Activated naive CD4-positive, alpha-beta T cell treated with anti-CD3 and anti-CD28 coated beads, Interleukin-2, amount 10 ng/mL, durations not matched to agents 7 days and 5 days (primary cell): ENCODE results near the gene EBF4.

Experiments
- CTCF ChIA-PET: fragments of 350-600 bp; sonication (Branson Sonifier 250); formaldehyde crosslinking; loops from one replicate; lab custom pipeline; 2021; ENCODE audit warnings: antibody characterized with exemption; lab: Charles Lee
- DNase-seq: peaks from one replicate; pipeline ENCODE4 v3.0.0-alpha.2; 2020
- H3K27ac Mint-ChIP-seq: one replicate; pipeline ENCODE4 v1.8.0; 2021; ENCODE audit warnings: mild to moderate bottlenecking, moderate library complexity, mixed read lengths
- H3K27me3 Mint-ChIP-seq: one replicate; pipeline ENCODE4 v1.8.0; 2021; ENCODE audit warnings: mild to moderate bottlenecking, mixed read lengths
- H3K36me3 Mint-ChIP-seq: one replicate; pipeline ENCODE4 v1.8.0; 2021; ENCODE audit warnings: mixed read lengths
- H3K4me1 Mint-ChIP-seq: one replicate; pipeline ENCODE4 v1.8.0; 2021; ENCODE audit warnings: mixed read lengths
- H3K4me3 Mint-ChIP-seq: one replicate; pipeline ENCODE4 v1.8.0; 2021; ENCODE audit warnings: mild to moderate bottlenecking, moderate library complexity, mixed read lengths
- H3K9me3 Mint-ChIP-seq: one replicate; pipeline ENCODE4 v1.8.0; 2021; ENCODE audit warnings: mixed read lengths

The EBF4 gene

GRCh38 chr20:2698912-2699311 lies 6.3 kb downstream of the EBF4 start:
- no peaks in the 10 kb centered on the region for H3K36me3 Mint-ChIP-seq
- no peaks in the 10 kb centered on the region for H3K9me3 Mint-ChIP-seq
- no peak overlapping the region for H3K4me3 Mint-ChIP-seq
- no peak for DNase-seq
- H3K27ac Mint-ChIP-seq = no peak overlapping the region
- CTCF ChIA-PET = interaction anchor here (0.6 to 1.3 kb wide), 3 partner anchors 13 to 302 kb away, joined by 3 read pairs; no protein-coding TSS in a partner anchor
- H3K27me3 Mint-ChIP-seq = peaks cover 79% of the 10 kb centered on the region
- peaks cover 2% of the 10 kb centered on the region for H3K4me1 Mint-ChIP-seq

GRCh38 chr20:2699775-2700413 lies 7.3 kb downstream of the EBF4 start:
- no peak overlapping the region for H3K27ac Mint-ChIP-seq
- peaks cover 1% of the 10 kb centered on the region for H3K4me1 Mint-ChIP-seq
- H3K9me3 Mint-ChIP-seq = no peaks in the 10 kb centered on the region
- peaks cover 73% of the 10 kb centered on the region for H3K27me3 Mint-ChIP-seq
- H3K4me3 Mint-ChIP-seq = no peak overlapping the region
- H3K36me3 Mint-ChIP-seq = no peaks in the 10 kb centered on the region
- no peak for DNase-seq
- CTCF ChIA-PET = interaction anchor here (1.1 to 1.3 kb wide), 2 partner anchors 14 to 44 kb away, joined by 3 read pairs; no protein-coding TSS in a partner anchor

- no peak for DNase-seq
- H3K4me1 Mint-ChIP-seq = no peaks in the 10 kb centered on the region
- H3K27ac Mint-ChIP-seq = no peak overlapping the region
- H3K36me3 Mint-ChIP-seq = no peaks in the 10 kb centered on the region
- no peaks in the 10 kb centered on the region for H3K9me3 Mint-ChIP-seq
- CTCF ChIA-PET = no interaction called here
- H3K4me3 Mint-ChIP-seq = no peak overlapping the region
- peaks cover 73% of the 10 kb centered on the region for H3K27me3 Mint-ChIP-seq
Measured at GRCh38 chr20:2700913-2701620, 8.5 kb downstream of the EBF4 start.

- CTCF ChIA-PET = no interaction called here
- H3K36me3 Mint-ChIP-seq = no peaks in the 10 kb centered on the region
- no peaks in the 10 kb centered on the region for H3K9me3 Mint-ChIP-seq
- DNase-seq = no peak
- peaks cover 2% of the 10 kb centered on the region for H3K4me1 Mint-ChIP-seq
- no peak overlapping the region for H3K27ac Mint-ChIP-seq
- no peak overlapping the region for H3K4me3 Mint-ChIP-seq
- H3K27me3 Mint-ChIP-seq = peaks cover 73% of the 10 kb centered on the region
Measured at GRCh38 chr20:2701671-2702081, 9.1 kb downstream of the EBF4 start.

- no peak overlapping the region for H3K27ac Mint-ChIP-seq
- H3K27me3 Mint-ChIP-seq = peaks cover 65% of the 10 kb centered on the region
- DNase-seq = no peak
- no peaks in the 10 kb centered on the region for H3K9me3 Mint-ChIP-seq
- H3K4me1 Mint-ChIP-seq = peaks cover 8% of the 10 kb centered on the region
- no peaks in the 10 kb centered on the region for H3K36me3 Mint-ChIP-seq
- CTCF ChIA-PET = interaction anchor here (1.2 kb wide), 1 partner anchor 10 kb away, joined by 3 read pairs; no protein-coding TSS in a partner anchor
- no peak overlapping the region for H3K4me3 Mint-ChIP-seq
Measured at GRCh38 chr20:2703716-2704475, 11.3 kb downstream of the EBF4 start.

- DNase-seq = no peak
- Mint-ChIP-seq H3K27me3 (peaks cover 56% of the 10 kb centered on the region), H3K9me3 (no peaks in the 10 kb centered on the region), H3K4me3 (no peak overlapping the region), H3K36me3 (no peaks in the 10 kb centered on the region), H3K4me1 (peaks cover 8% of the 10 kb centered on the region), H3K27ac (no peak overlapping the region)
- CTCF ChIA-PET = interaction anchor here (0.9 kb wide), 1 partner anchor 17 kb away, joined by 4 read pairs; no protein-coding TSS in a partner anchor
Measured at GRCh38 chr20:2705931-2706645, 13.5 kb downstream of the EBF4 start.

- CTCF ChIA-PET = interaction anchor here (0.9 kb wide), 1 partner anchor 18 kb away, joined by 4 read pairs; no protein-coding TSS in a partner anchor
- Mint-ChIP-seq H3K27me3 (peaks cover 50% of the 10 kb centered on the region), H3K9me3 (no peaks in the 10 kb centered on the region), H3K4me1 (peaks cover 8% of the 10 kb centered on the region), H3K36me3 (no peaks in the 10 kb centered on the region), H3K4me3 (no peak overlapping the region), H3K27ac (no peak overlapping the region)
- DNase-seq = no peak
Measured at GRCh38 chr20:2706688-2707352, 14.2 kb downstream of the EBF4 start.

- DNase-seq = no peak
- Mint-ChIP-seq H3K9me3 (no peaks in the 10 kb centered on the region), H3K4me1 (peaks cover 8% of the 10 kb centered on the region), H3K4me3 (no peak overlapping the region), H3K27ac (no peak overlapping the region), H3K36me3 (no peaks in the 10 kb centered on the region), H3K27me3 (peaks cover 50% of the 10 kb centered on the region)
- CTCF ChIA-PET = interaction anchor here (0.9 kb wide), 1 partner anchor 19 kb away, joined by 4 read pairs; no protein-coding TSS in a partner anchor
Measured at GRCh38 chr20:2707353-2708072, 14.9 kb downstream of the EBF4 start.

- Mint-ChIP-seq H3K27me3 (peaks cover 50% of the 10 kb centered on the region), H3K36me3 (no peaks in the 10 kb centered on the region), H3K4me3 (no peak overlapping the region), H3K9me3 (no peaks in the 10 kb centered on the region), H3K27ac (no peak overlapping the region), H3K4me1 (peaks cover 8% of the 10 kb centered on the region)
- no peak for DNase-seq
- CTCF ChIA-PET = no interaction called here
Measured at GRCh38 chr20:2708073-2708415, 15.5 kb downstream of the EBF4 start.

- no peak overlapping the region for H3K4me3 Mint-ChIP-seq
- H3K4me1 Mint-ChIP-seq = peaks cover 8% of the 10 kb centered on the region
- DNase-seq = no peak
- CTCF ChIA-PET = interaction anchor here (0.6 to 1.2 kb wide), 4 partner anchors 16 to 44 kb away, joined by 3 to 5 read pairs (median 4); no protein-coding TSS in a partner anchor
- H3K27me3 Mint-ChIP-seq = peaks cover 46% of the 10 kb centered on the region
- H3K27ac Mint-ChIP-seq = no peak overlapping the region
- no peaks in the 10 kb centered on the region for H3K9me3 Mint-ChIP-seq
- no peaks in the 10 kb centered on the region for H3K36me3 Mint-ChIP-seq
Measured at GRCh38 chr20:2708665-2709064, 16.1 kb downstream of the EBF4 start.

GRCh38 chr20:2709205-2709981 lies 16.8 kb downstream of the EBF4 start:
- Mint-ChIP-seq H3K27ac (no peak overlapping the region), H3K4me3 (no peak overlapping the region), H3K27me3 (peaks cover 46% of the 10 kb centered on the region), H3K36me3 (no peaks in the 10 kb centered on the region), H3K9me3 (no peaks in the 10 kb centered on the region), H3K4me1 (peaks cover 8% of the 10 kb centered on the region)
- no peak for DNase-seq
- CTCF ChIA-PET = interaction anchor here (0.6 to 1.2 kb wide), 5 partner anchors 12 to 43 kb away, joined by 3 to 5 read pairs (median 3); no protein-coding TSS in a partner anchor

- peaks cover 11% of the 10 kb centered on the region for H3K27me3 Mint-ChIP-seq
- no peak overlapping the region for H3K4me3 Mint-ChIP-seq
- no peaks in the 10 kb centered on the region for H3K9me3 Mint-ChIP-seq
- no peaks in the 10 kb centered on the region for H3K4me1 Mint-ChIP-seq
- H3K36me3 Mint-ChIP-seq = no peaks in the 10 kb centered on the region
- CTCF ChIA-PET = interaction anchor here (1.0 to 3.6 kb wide), 8 partner anchors 10 to 41 kb away, joined by 3 to 31 read pairs (median 9); no protein-coding TSS in a partner anchor
- H3K27ac Mint-ChIP-seq = no peak overlapping the region
- no peak for DNase-seq
Measured at GRCh38 chr20:2713285-2713684, 20.7 kb downstream of the EBF4 start.
